Type B pancreatic cell (in vitro differentiated cells): Measurements from ENCODE around the gene KATNA1. TPM values are rescaled to one million over a fixed set of nuclear protein-coding genes. Genes with fewer than 3 reads are reported as not detected.

ENCODE experiments used
- DNase-seq: peaks from one replicate; pipeline ENCODE4 v3.0.0; 2021; ENCODE audit warnings: mixed read lengths; ENCODE audit not compliant: unreplicated experiment; ENCODE audit errors: extremely low spot score
- H3K27ac Mint-ChIP-seq: 2 replicates; pipeline ENCODE4 v1.8.0; 2021; ENCODE audit warnings: mild to moderate bottlenecking, mixed read lengths
- H3K27me3 Mint-ChIP-seq: 2 replicates; pipeline ENCODE4 v1.8.0; 2021; ENCODE audit warnings: mixed read lengths
- H3K36me3 Mint-ChIP-seq: 2 replicates; pipeline ENCODE4 v1.8.0; 2021; ENCODE audit warnings: mixed read lengths
- H3K4me1 Mint-ChIP-seq: one replicate; pipeline ENCODE4 v1.8.0; 2021; ENCODE audit warnings: mixed read lengths; ENCODE audit not compliant: unreplicated experiment
- H3K4me3 Mint-ChIP-seq: 2 replicates; pipeline ENCODE4 v1.8.0; 2021; ENCODE audit warnings: mild to moderate bottlenecking, mixed read lengths
- H3K9me3 Mint-ChIP-seq: 2 replicates; pipeline ENCODE4 v1.8.0; 2021; ENCODE audit warnings: mixed read lengths
- total RNA-seq: library from RNA; stranded (reverse); gene quantifications from 2 replicates; pipeline ENCODE4 v1.2.1, GENCODE V29; 2021; ENCODE audit warnings: low replicate concordance
- TF ChIP-seq, protein P1 (sequence below): fragments of 200-600 bp; sonication (generic); conservative IDR thresholded peaks from 2 replicates; pipeline ENCODE4 v1.5.0; 2021; ENCODE audit warnings: antibody characterized with exemption, mild to moderate bottlenecking

Gene KATNA1
- total RNA-seq, 1 donor from 2014 or later, result 17.3 TPM

DNA sequence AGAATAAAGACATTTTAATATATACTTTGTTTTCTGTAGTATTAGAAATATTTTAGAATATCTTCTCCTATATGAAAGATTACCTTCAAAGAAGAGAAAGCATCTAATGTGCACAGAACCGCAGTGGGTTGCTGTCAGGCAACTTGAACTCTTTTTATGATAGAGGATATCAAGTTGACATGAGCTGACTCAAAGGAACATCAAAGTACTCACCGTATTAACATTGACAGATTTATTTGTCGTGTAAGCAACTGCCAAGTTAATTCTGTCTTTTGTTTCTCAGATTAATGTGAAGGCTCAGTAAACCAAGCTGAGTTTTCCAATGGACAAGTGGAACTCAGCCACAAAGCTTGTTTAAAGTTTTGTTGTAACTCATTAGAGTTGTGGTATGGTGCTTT, 84.6 kb downstream of the KATNA1 start:
- DNase-seq, result no peak

DNA sequence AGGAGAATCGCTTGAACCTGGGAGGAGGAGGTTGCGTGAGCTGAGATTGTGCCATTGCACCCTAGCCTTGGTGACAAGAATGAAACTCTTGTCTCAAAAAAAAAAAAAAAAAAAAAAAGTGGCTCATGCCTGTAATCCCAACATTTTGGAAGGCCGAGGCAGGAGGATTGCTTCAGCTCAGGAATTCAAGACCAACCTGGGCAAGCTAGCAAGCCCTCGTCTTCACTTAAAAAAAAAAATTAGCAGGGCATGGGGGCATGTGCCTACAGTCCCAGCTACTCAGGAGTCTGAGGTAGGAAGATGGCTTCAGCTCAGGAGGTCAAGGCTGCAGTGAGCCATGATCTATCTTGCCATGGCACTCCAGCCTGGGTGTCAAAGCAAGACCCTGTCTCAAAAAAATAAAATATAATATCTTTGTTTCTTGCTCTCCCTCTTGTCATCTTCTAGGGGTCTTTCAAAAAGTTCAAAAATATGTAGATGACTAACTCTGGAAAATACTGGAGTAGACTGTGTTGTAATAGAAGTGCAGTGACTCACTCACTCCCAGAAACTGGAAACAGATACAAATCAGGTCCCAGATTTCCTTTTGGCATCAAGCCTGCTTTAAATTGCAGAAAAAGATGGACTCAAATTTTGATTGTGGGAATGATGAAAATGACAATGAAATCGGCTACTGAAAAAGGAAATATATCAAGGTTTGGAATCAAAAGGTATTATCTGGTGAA, 85.1 kb downstream of the KATNA1 start:
- Mint-ChIP-seq H3K27me3 (peaks cover 23% of the 10 kb centered on the region), H3K4me1 (no peaks in the 10 kb centered on the region), H3K36me3 (no peaks in the 10 kb centered on the region), H3K9me3 (no peaks in the 10 kb centered on the region), H3K27ac (no peak overlapping the region), H3K4me3 (no peak overlapping the region)
- no peak for DNase-seq
- TF ChIP-seq, protein P1, sequence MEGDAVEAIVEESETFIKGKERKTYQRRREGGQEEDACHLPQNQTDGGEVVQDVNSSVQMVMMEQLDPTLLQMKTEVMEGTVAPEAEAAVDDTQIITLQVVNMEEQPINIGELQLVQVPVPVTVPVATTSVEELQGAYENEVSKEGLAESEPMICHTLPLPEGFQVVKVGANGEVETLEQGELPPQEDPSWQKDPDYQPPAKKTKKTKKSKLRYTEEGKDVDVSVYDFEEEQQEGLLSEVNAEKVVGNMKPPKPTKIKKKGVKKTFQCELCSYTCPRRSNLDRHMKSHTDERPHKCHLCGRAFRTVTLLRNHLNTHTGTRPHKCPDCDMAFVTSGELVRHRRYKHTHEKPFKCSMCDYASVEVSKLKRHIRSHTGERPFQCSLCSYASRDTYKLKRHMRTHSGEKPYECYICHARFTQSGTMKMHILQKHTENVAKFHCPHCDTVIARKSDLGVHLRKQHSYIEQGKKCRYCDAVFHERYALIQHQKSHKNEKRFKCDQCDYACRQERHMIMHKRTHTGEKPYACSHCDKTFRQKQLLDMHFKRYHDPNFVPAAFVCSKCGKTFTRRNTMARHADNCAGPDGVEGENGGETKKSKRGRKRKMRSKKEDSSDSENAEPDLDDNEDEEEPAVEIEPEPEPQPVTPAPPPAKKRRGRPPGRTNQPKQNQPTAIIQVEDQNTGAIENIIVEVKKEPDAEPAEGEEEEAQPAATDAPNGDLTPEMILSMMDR, result no peak

More for the DNA sequence above, 84.6 kb downstream of the KATNA1 start:
- Mint-ChIP-seq H3K9me3 (no peaks in the 10 kb centered on the region), H3K4me1 (no peaks in the 10 kb centered on the region), H3K4me3 (no peak overlapping the region), H3K27ac (no peak overlapping the region), H3K27me3 (peaks cover 18% of the 10 kb centered on the region), H3K36me3 (no peaks in the 10 kb centered on the region)
- TF ChIP-seq, protein P1, result no peak

DNA sequence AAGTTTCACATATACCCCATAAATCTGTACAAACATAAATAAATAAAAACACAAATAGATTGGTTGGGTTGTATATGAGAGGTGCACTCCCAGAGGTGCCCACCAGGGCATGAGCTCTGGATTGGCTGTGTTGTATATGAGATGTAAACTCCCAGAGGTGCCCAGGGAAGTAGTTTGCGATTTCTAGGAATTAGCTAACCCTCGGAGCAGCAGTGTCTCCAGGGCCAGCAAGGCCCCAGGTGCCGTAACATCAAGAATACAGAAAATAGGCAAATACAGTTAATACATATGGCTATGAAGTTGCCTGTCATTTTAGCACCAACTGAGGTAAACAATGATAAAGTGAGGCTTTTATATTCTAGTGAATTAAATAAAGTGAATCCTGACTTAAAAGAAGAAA, 87.8 kb downstream of the KATNA1 start:
- DNase-seq, result no peak
- TF ChIP-seq, protein P1, result peak; percentile 72
- no peaks in the 10 kb centered on the region for H3K36me3 Mint-ChIP-seq
- no peaks in the 10 kb centered on the region for H3K9me3 Mint-ChIP-seq
- peak overlapping the region; percentile 51 for H3K4me3 Mint-ChIP-seq
- no peaks in the 10 kb centered on the region for H3K4me1 Mint-ChIP-seq
- H3K27me3 Mint-ChIP-seq, result peaks cover 42% of the 10 kb centered on the region
- no peak overlapping the region for H3K27ac Mint-ChIP-seq

DNA sequence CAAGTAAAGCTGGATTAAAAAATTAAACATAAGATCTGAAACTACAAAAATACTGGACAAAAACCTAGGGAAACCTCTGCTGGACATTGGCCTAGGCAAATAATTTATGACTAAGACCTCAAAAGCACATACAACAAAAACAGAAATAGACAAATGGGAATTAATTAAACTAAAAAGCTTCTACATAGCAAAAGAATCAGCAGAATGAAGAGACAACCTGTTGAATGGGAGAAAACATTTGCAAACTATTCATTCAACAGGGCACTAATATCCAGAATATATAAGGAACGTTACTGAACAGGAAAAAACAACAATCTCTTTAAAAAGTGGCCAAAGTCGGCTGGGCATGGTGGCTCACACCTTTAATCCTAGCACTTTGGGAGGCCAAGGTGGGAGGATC, 89.1 kb downstream of the KATNA1 start:
- Mint-ChIP-seq H3K9me3 (no peaks in the 10 kb centered on the region), H3K27ac (no peak overlapping the region), H3K27me3 (peaks cover 54% of the 10 kb centered on the region), H3K36me3 (no peaks in the 10 kb centered on the region), H3K4me1 (no peaks in the 10 kb centered on the region), H3K4me3 (no peak overlapping the region)
- no peak for DNase-seq
- TF ChIP-seq, protein P1, result no peak

DNA sequence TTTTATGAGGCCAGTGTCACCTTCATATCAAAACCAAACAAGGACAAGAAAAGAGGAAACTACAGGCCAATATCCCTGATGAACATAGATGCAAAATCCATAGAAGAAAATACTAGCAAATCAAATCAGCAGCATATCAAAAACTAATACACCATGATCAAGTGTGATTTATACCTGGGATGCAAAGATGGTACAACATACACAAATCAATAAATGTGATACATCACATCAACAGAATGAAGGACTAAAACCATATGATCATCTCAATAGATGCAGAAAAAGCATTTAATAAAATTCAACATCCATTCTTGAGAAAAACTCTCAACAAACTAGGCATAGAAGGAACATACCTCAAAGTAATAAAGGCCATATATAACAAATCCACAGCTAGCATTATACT, 90.5 kb downstream of the KATNA1 start:
- no peaks in the 10 kb centered on the region for H3K4me1 Mint-ChIP-seq
- no peaks in the 10 kb centered on the region for H3K36me3 Mint-ChIP-seq
- H3K27me3 Mint-ChIP-seq, result peaks cover 62% of the 10 kb centered on the region
- no peak overlapping the region for H3K4me3 Mint-ChIP-seq
- H3K9me3 Mint-ChIP-seq, result no peaks in the 10 kb centered on the region
- TF ChIP-seq, protein P1, result no peak
- H3K27ac Mint-ChIP-seq, result no peak overlapping the region
- DNase-seq, result no peak
